BLaER1 treated with 17β-estradiol and CSF1 and Interleukin-3, amounts not matched to agents 10 nM and 100 nM (cell line): ENCODE results near the gene RARB.

Source experiments
- H3K27ac ChIP-seq, 11 experiments: shearing (Covaris generic); formaldehyde crosslinking; 2 replicates each; pipeline ENCODE4 v1.8.1; 2022
- H3K27me3 ChIP-seq, 11 experiments: shearing (Covaris generic); formaldehyde crosslinking; 2 replicates each; pipeline ENCODE4 v1.8.1; 2022
- H3K36me3 ChIP-seq, 11 experiments: shearing (Covaris generic); formaldehyde crosslinking; 2 replicates each; pipeline ENCODE4 v1.8.1; 2022
- H3K4me1 ChIP-seq, 10 experiments: shearing (Covaris generic); formaldehyde crosslinking; 2 replicates each; pipeline ENCODE4 v1.8.1; 2022
- H3K4me2 ChIP-seq, 11 experiments: shearing (Covaris generic); formaldehyde crosslinking; 2 replicates each; pipeline ENCODE4 v1.8.1; 2022
- H3K4me3 ChIP-seq, 10 experiments: shearing (Covaris generic); formaldehyde crosslinking; 2 replicates each; pipeline ENCODE4 v1.8.1; 2022
- H3K9ac ChIP-seq, 11 experiments: shearing (Covaris generic); formaldehyde crosslinking; 2 replicates each; pipeline ENCODE4 v1.8.1; 2022
- H3K9me3 ChIP-seq, 11 experiments: shearing (Covaris generic); formaldehyde crosslinking; replicated peaks in 1 of 11; 2 replicates each; pipeline ENCODE4 v1.8.1; 2022
- H4K20me1 ChIP-seq, 11 experiments: shearing (Covaris generic); formaldehyde crosslinking; 2 replicates each; pipeline ENCODE4 v1.8.1; 2022
- Cebpa-rat ChIP-seq, 11 experiments: shearing (Covaris generic); IDR thresholded peaks; 2 replicates each; pipeline ENCODE4 v1.8.1; 2022

The RARB gene

GRCh38 chr3:25433106-25433505, 5.0 kb downstream of the RARB start:
- Histone ChIP-seq H3K9ac (no peak overlapping the region), H3K36me3 (no peaks in the 10 kb centered on the region), H3K4me1 (peaks cover 0 to 3% (median under 1%) of the 10 kb centered on the region in 10 experiments; a peak in 4 of 20 replicates), H4K20me1 (no peaks in the 10 kb centered on the region), H3K4me3 (no peak overlapping the region), H3K27me3 (peaks cover 14 to 26% (median 22%) of the 10 kb centered on the region in 11 experiments), H3K27ac (no peak overlapping the region), H3K9me3 (peaks cover 0 to 6% (median 0%) of the 10 kb centered on the region in 11 experiments; a peak in 4 of 22 replicates), H3K4me2 (no peak overlapping the region)
- no peak for TF ChIP-seq Cebpa-rat (IDR thresholded peaks at IDR 0.05)

GRCh38 chr3:25433868-25434267, 5.8 kb downstream of the RARB start:
- H3K4me2 ChIP-seq, result no peak overlapping the region
- no peaks in the 10 kb centered on the region for H3K9me3 ChIP-seq

GRCh38 chr3:25437953-25438352, 9.9 kb downstream of the RARB start:
- no peak for TF ChIP-seq Cebpa-rat (IDR thresholded peaks at IDR 0.05)
- Histone ChIP-seq H3K9ac (no peak overlapping the region), H3K9me3 (no peaks in the 10 kb centered on the region), H3K36me3 (no peaks in the 10 kb centered on the region), H4K20me1 (no peaks in the 10 kb centered on the region), H3K4me1 (no peaks in the 10 kb centered on the region), H3K4me3 (no peak overlapping the region), H3K27me3 (no peaks in the 10 kb centered on the region), H3K4me2 (no peak overlapping the region), H3K27ac (no peak overlapping the region)

More at GRCh38 chr3:25433868-25434267, 5.8 kb downstream of the RARB start:
- Histone ChIP-seq H3K9ac (no peak overlapping the region), H3K4me1 (no peaks in the 10 kb centered on the region), H3K36me3 (no peaks in the 10 kb centered on the region), H3K27ac (no peak overlapping the region), H3K27me3 (peaks cover 6 to 18% (median 14%) of the 10 kb centered on the region in 11 experiments), H3K4me3 (no peak overlapping the region), H4K20me1 (no peaks in the 10 kb centered on the region)
- TF ChIP-seq Cebpa-rat (IDR thresholded peaks at IDR 0.05), result no peak

- no peak for TF ChIP-seq Cebpa-rat (IDR thresholded peaks at IDR 0.05)
- no peak overlapping the region for H3K4me3 ChIP-seq
- no peaks in the 10 kb centered on the region for H3K4me1 ChIP-seq
- no peak overlapping the region for H3K4me2 ChIP-seq
- no peaks in the 10 kb centered on the region for H3K9me3 ChIP-seq
- no peak overlapping the region for H3K27ac ChIP-seq
- no peaks in the 10 kb centered on the region for H3K27me3 ChIP-seq
- H3K9ac ChIP-seq, result no peak overlapping the region
- H4K20me1 ChIP-seq, result no peaks in the 10 kb centered on the region
- no peaks in the 10 kb centered on the region for H3K36me3 ChIP-seq
Observed at GRCh38 chr3:25438791-25439555, 10.9 kb downstream of the RARB start.

GRCh38 chr3:25441234-25441856, 13.3 kb downstream of the RARB start:
- Histone ChIP-seq H3K9ac (no peak overlapping the region), H3K4me2 (no peak overlapping the region), H3K27me3 (no peaks in the 10 kb centered on the region), H3K4me3 (no peak overlapping the region), H3K36me3 (no peaks in the 10 kb centered on the region), H4K20me1 (no peaks in the 10 kb centered on the region), H3K9me3 (no peaks in the 10 kb centered on the region), H3K27ac (no peak overlapping the region), H3K4me1 (no peaks in the 10 kb centered on the region)
- no peak for TF ChIP-seq Cebpa-rat (IDR thresholded peaks at IDR 0.05)

- Histone ChIP-seq H3K27ac (no peak overlapping the region), H3K27me3 (no peaks in the 10 kb centered on the region)
Observed at GRCh38 chr3:25442486-25442885, 14.4 kb downstream of the RARB start.

GRCh38 chr3:25444273-25444672, 16.2 kb downstream of the RARB start:
- no peak for TF ChIP-seq Cebpa-rat (IDR thresholded peaks at IDR 0.05)
- H3K27ac ChIP-seq, result no peak overlapping the region
- H3K9ac ChIP-seq, result no peak overlapping the region
- no peaks in the 10 kb centered on the region for H3K4me1 ChIP-seq
- no peaks in the 10 kb centered on the region for H3K36me3 ChIP-seq
- no peaks in the 10 kb centered on the region for H3K27me3 ChIP-seq
- no peaks in the 10 kb centered on the region for H4K20me1 ChIP-seq
- no peak overlapping the region for H3K4me3 ChIP-seq
- H3K9me3 ChIP-seq, result no peaks in the 10 kb centered on the region
- H3K4me2 ChIP-seq, result no peak overlapping the region

More at GRCh38 chr3:25442486-25442885, 14.4 kb downstream of the RARB start:
- H3K4me2 ChIP-seq, result no peak overlapping the region
- H3K4me3 ChIP-seq, result no peak overlapping the region
- TF ChIP-seq Cebpa-rat (IDR thresholded peaks at IDR 0.05), result no peak
- H3K9me3 ChIP-seq, result no peaks in the 10 kb centered on the region
- H4K20me1 ChIP-seq, result no peaks in the 10 kb centered on the region
- H3K36me3 ChIP-seq, result no peaks in the 10 kb centered on the region
- H3K4me1 ChIP-seq, result no peaks in the 10 kb centered on the region
- H3K9ac ChIP-seq, result no peak overlapping the region

GRCh38 chr3:25445731-25446130, 17.7 kb downstream of the RARB start:
- Histone ChIP-seq H3K9me3 (no peaks in the 10 kb centered on the region), H3K4me3 (no peak overlapping the region), H3K4me1 (no peaks in the 10 kb centered on the region), H3K9ac (no peak overlapping the region), H4K20me1 (no peaks in the 10 kb centered on the region), H3K4me2 (no peak overlapping the region), H3K36me3 (no peaks in the 10 kb centered on the region), H3K27me3 (no peaks in the 10 kb centered on the region), H3K27ac (no peak overlapping the region)
- TF ChIP-seq Cebpa-rat (IDR thresholded peaks at IDR 0.05), result no peak

- TF ChIP-seq Cebpa-rat (IDR thresholded peaks at IDR 0.05), result no peak
- H3K4me2 ChIP-seq, result no peak overlapping the region
- no peaks in the 10 kb centered on the region for H4K20me1 ChIP-seq
- H3K9ac ChIP-seq, result no peak overlapping the region
- no peaks in the 10 kb centered on the region for H3K4me1 ChIP-seq
- no peaks in the 10 kb centered on the region for H3K9me3 ChIP-seq
- no peak overlapping the region for H3K4me3 ChIP-seq
- no peaks in the 10 kb centered on the region for H3K36me3 ChIP-seq
- H3K27ac ChIP-seq, result no peak overlapping the region
- no peaks in the 10 kb centered on the region for H3K27me3 ChIP-seq
Observed at GRCh38 chr3:25447285-25447684, 19.2 kb downstream of the RARB start.

GRCh38 chr3:25447925-25448324, 19.9 kb downstream of the RARB start:
- TF ChIP-seq Cebpa-rat (IDR thresholded peaks at IDR 0.05), result no peak
- no peaks in the 10 kb centered on the region for H3K36me3 ChIP-seq
- no peaks in the 10 kb centered on the region for H3K4me1 ChIP-seq
- H3K9ac ChIP-seq, result no peak overlapping the region
- no peaks in the 10 kb centered on the region for H3K9me3 ChIP-seq
- H3K27me3 ChIP-seq, result no peaks in the 10 kb centered on the region
- H3K4me3 ChIP-seq, result no peak overlapping the region
- no peak overlapping the region for H3K27ac ChIP-seq
- no peak overlapping the region for H3K4me2 ChIP-seq
- no peaks in the 10 kb centered on the region for H4K20me1 ChIP-seq
